Mesothelial cell of epicardium (in vitro differentiated cells): ENCODE measurements around the gene KLHL40. TPM values are rescaled to one million over a fixed set of nuclear protein-coding genes. Genes with fewer than 3 reads are reported as not detected.

Experiments
- DNase-seq, 2 experiments: peaks; one replicate each; pipeline ENCODE4 v3.0.0; 2021; ENCODE audit warnings: low spot score in 2 of 2; ENCODE audit not compliant: unreplicated experiment in 2 of 2
- H3K27ac Mint-ChIP-seq: 2 replicates; pipeline ENCODE4 v1.8.0; 2021; ENCODE audit warnings: mixed read lengths
- H3K27me3 Mint-ChIP-seq: 2 replicates; pipeline ENCODE4 v1.8.0; 2021; ENCODE audit warnings: low read depth, mixed read lengths
- H3K36me3 Mint-ChIP-seq: 2 replicates; pipeline ENCODE4 v1.8.0; 2021; ENCODE audit warnings: mixed read lengths
- H3K4me1 Mint-ChIP-seq: 2 replicates; pipeline ENCODE4 v1.8.0; 2021; ENCODE audit warnings: mixed read lengths
- H3K4me3 Mint-ChIP-seq: 2 replicates; pipeline ENCODE4 v1.8.0; 2021; ENCODE audit warnings: mild to moderate bottlenecking, moderate library complexity, mixed read lengths
- H3K9me3 Mint-ChIP-seq: 2 replicates; pipeline ENCODE4 v1.8.0; 2021; ENCODE audit warnings: mixed read lengths
- total RNA-seq: library from RNA; stranded (reverse); gene quantifications from 3 replicates; pipeline ENCODE4 v1.2.1, GENCODE V29; 2021
- TF ChIP-seq, protein P1 (sequence below): fragments of 200-600 bp; sonication (generic); IDR thresholded peaks from one replicate; pipeline ENCODE4 v1.5.0; 2021; ENCODE audit warnings: antibody characterized with exemption; ENCODE audit not compliant: unreplicated experiment

The KLHL40 gene
- total RNA-seq, 1 donor from 2014 or later = not detected

DNA sequence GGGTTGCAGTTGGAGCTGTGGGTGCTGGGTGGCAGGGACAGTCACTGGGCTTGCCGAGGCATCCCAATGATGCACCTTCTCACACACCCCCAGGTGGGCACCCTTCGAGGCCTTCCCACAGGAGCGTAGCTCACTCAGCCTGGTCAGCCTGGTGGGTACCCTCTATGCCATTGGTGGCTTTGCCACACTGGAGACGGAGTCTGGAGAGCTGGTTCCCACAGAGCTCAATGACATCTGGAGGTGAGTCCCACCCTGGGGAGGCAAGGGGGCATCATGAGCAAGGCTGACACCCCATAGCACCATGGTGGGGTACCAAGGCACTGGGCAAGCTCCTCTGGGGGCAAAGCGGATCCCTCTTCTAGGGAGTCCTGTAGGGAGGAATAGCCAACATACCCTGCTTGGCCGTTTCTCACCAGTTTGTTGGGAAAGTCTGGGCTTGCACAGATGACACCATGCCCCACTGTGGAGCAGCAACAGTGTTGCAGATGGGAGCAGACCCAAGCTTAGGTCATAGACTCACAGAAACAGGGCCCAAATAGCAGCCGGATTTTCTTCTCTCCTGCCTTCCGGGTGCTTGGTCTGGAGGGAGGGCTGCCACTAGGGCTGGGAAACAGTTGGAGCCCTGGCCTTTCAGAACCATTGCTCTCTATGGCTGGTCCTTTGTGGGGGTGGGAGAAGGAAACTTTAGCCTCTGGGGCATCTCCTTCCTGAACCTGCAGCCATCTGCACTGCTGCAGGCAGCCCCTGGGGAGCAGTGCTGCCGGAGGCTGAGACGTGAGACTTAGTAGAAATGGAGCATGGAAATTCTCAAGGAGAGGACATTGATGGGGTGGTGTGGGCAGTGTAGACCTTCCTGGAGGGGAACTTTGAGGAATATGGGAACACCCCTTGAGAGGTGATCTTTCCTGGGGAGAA lies 5.7 kb downstream of the KLHL40 start:
- Mint-ChIP-seq H3K4me3 (no peak overlapping the region), H3K4me1 (no peaks in the 10 kb centered on the region), H3K27ac (no peak overlapping the region)

DNA sequence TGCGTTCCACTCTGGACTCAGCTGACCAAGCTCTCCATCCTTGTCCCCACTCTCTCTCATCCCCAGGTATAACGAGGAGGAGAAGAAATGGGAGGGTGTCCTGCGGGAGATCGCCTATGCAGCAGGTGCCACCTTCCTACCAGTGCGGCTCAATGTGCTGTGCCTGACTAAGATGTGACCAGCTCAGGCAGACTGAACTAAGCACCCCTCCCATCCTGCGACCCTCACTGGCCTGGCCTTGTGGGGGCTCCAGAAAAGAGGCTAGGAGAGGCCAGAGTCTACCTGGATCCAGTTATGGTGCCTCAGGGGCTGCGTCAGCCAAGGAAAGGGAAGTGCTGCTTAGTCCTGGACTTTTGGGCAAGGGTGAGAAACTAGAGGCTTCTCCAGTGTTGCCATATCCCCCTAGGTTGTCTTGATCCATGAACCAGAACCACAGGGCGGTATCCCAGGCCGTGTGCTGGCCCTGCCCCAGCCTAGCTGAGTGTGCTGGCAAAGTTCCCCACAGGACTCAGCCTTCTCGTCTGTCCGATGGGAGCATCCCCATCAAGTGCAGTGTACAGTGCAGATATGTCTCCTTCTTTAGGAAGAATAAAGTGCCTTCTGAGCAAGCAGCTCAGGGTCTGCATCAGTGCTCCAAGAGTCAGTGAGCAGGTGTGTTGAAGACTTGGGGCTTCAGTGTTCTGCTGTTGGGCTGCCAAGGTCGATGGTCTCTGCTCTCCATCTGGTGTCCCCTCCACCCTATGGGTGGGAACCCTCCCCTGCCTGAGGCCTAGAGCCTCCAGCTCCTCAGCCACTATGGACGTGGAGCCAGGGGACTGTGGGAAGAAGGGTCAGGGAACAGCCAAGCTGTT lies 6.7 kb downstream of the KLHL40 start:
- Mint-ChIP-seq H3K4me1 (no peaks in the 10 kb centered on the region), H3K36me3 (no peaks in the 10 kb centered on the region), H3K9me3 (no peaks in the 10 kb centered on the region), H3K27ac (no peak overlapping the region), H3K27me3 (peaks cover 32% of the 10 kb centered on the region), H3K4me3 (no peak overlapping the region)
- DNase-seq = no peak
- TF ChIP-seq, protein P1, sequence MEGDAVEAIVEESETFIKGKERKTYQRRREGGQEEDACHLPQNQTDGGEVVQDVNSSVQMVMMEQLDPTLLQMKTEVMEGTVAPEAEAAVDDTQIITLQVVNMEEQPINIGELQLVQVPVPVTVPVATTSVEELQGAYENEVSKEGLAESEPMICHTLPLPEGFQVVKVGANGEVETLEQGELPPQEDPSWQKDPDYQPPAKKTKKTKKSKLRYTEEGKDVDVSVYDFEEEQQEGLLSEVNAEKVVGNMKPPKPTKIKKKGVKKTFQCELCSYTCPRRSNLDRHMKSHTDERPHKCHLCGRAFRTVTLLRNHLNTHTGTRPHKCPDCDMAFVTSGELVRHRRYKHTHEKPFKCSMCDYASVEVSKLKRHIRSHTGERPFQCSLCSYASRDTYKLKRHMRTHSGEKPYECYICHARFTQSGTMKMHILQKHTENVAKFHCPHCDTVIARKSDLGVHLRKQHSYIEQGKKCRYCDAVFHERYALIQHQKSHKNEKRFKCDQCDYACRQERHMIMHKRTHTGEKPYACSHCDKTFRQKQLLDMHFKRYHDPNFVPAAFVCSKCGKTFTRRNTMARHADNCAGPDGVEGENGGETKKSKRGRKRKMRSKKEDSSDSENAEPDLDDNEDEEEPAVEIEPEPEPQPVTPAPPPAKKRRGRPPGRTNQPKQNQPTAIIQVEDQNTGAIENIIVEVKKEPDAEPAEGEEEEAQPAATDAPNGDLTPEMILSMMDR = no peak

More for the DNA sequence above, 5.7 kb downstream of the KLHL40 start:
- no peaks in the 10 kb centered on the region for H3K36me3 Mint-ChIP-seq
- H3K27me3 Mint-ChIP-seq = peaks cover 32% of the 10 kb centered on the region
- DNase-seq = peak in 1 of 2 experiments; percentile 10
- no peaks in the 10 kb centered on the region for H3K9me3 Mint-ChIP-seq
- TF ChIP-seq, protein P1 = no peak

DNA sequence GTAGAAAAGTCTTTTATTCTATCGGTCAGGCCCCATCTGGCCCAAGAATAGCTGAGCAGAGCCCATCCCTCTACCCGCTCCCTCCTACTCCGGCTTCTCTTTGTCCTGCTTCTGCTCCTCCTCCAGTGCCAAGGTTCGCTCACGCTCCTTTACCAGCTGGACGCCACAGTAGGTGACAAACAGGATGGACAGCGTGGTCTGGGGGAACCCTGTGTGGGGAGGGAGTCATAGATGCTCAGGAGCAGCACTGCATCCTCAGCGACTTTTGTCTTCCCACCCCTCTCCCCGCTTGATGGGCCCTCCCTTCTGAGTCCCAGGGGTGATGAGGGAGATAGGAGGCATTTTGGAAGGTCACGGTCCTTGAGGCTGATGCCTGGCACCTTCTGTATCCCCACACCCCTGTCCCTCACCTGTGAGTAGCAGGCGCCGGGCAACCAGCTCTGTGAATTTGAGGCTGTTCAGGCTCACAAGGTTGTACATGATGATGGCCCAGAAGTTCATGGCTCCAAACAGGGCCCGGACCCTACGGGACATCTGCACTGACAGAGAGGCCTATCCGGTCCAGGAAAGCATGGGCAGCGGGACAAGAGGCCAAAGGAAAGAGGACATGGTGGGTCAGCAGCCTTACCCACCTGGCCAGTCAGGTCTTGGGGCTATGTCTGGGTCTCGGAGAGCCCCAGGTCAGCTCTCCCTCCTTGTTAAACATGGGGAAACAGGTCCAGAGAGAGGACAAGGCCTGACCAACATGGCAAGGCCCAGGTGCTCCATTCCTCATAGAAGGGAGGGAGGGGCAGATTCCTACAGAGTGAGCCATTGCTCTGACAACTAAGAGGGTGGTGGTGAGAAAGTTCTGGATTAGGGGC lies 7.6 kb downstream of the KLHL40 start:
- TF ChIP-seq, protein P1 = no peak
- no peaks in the 10 kb centered on the region for H3K9me3 Mint-ChIP-seq
- H3K27me3 Mint-ChIP-seq = peaks cover 36% of the 10 kb centered on the region
- no peak overlapping the region for H3K27ac Mint-ChIP-seq
- DNase-seq = no peak
- no peaks in the 10 kb centered on the region for H3K4me1 Mint-ChIP-seq
- no peak overlapping the region for H3K4me3 Mint-ChIP-seq
- no peaks in the 10 kb centered on the region for H3K36me3 Mint-ChIP-seq

DNA sequence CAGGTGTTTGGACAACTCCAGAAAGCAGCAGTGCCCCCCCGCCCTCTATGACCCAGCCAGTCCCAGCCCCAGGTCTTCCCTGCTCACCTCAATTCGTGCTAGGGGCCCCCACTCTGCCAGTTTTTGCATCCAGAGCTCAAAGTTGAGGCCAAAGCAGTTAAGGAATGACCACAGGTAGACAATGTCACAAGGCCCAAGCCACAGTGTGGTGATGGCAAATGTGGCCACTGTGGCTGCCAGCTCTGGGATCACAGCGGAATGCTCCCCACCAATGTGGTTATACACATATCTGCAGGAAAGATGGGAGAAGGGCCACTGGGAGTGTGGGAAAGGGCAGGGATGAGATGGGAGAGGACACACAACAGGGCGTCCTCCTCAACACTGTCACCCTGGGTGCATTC lies 8.2 kb downstream of the KLHL40 start:
- H3K27ac Mint-ChIP-seq = no peak overlapping the region
- DNase-seq = peak in 1 of 2 experiments; percentile 6
- TF ChIP-seq, protein P1 = no peak
- H3K4me3 Mint-ChIP-seq = no peak overlapping the region
- no peaks in the 10 kb centered on the region for H3K36me3 Mint-ChIP-seq
- H3K9me3 Mint-ChIP-seq = no peaks in the 10 kb centered on the region
- no peaks in the 10 kb centered on the region for H3K4me1 Mint-ChIP-seq
- peaks cover 39% of the 10 kb centered on the region for H3K27me3 Mint-ChIP-seq

DNA sequence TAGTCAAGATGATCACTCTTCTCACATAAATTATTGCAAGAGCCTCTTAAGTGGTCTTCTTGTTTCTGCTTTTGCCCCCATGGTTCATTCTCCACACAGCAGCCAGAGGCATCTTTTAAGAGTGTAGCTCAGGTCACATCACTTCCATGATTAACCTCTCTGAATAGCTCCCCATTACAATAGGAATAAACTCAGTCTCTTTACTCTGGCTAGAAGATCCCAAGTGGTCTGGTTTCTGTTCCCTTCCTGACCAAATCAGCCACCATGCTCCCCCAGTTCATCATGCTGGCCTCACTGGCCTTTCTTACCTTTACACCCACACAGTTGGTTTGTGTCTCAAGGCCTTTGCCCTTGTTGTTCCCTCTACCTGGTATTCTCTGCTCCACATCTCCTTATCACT lies 9.0 kb downstream of the KLHL40 start:
- TF ChIP-seq, protein P1 = no peak
- Mint-ChIP-seq H3K27ac (no peak overlapping the region), H3K36me3 (no peaks in the 10 kb centered on the region), H3K4me1 (no peaks in the 10 kb centered on the region), H3K4me3 (no peak overlapping the region), H3K9me3 (no peaks in the 10 kb centered on the region), H3K27me3 (peaks cover 34% of the 10 kb centered on the region)
- no peak for DNase-seq
